Measurements from ENCODE around the gene GZF1.

Gene GZF1

GRCh38 chr20:23370274-23370673 is 8.3 kb downstream of the GZF1 start:
- H3K9ac ChIP-seq (ENCODE audit: low read depth, low read length) = no peak overlapping the region
- peaks cover 25% of the 10 kb centered on the region for H3K36me3 ChIP-seq (ENCODE audit: insufficient read depth, low read length)
- H3K9me3 ChIP-seq (ENCODE audit: control insufficient read depth, insufficient read depth, low read length) = no peaks in the 10 kb centered on the region
- H3K4me1 ChIP-seq (ENCODE audit: insufficient read depth, low read length) = no peaks in the 10 kb centered on the region

GRCh38 chr20:23370873-23371272 is 8.9 kb downstream of the GZF1 start:
- Histone ChIP-seq H3K9ac (ENCODE audit: low read depth, low read length) (no peak overlapping the region), H3K9me3 (ENCODE audit: control insufficient read depth, insufficient read depth, low read length) (no peaks in the 10 kb centered on the region), H3K36me3 (ENCODE audit: insufficient read depth, low read length) (peaks cover 25% of the 10 kb centered on the region), H3K4me1 (ENCODE audit: insufficient read depth, low read length) (no peaks in the 10 kb centered on the region)

- no peaks in the 10 kb centered on the region for H3K4me1 ChIP-seq (ENCODE audit: insufficient read depth, low read length)
- no peaks in the 10 kb centered on the region for H3K9me3 ChIP-seq (ENCODE audit: control insufficient read depth, insufficient read depth, low read length)
- H3K9ac ChIP-seq (ENCODE audit: low read depth, low read length) = no peak overlapping the region
- H3K36me3 ChIP-seq (ENCODE audit: insufficient read depth, low read length) = peaks cover 28% of the 10 kb centered on the region
Observed at GRCh38 chr20:23371496-23371895, 9.5 kb downstream of the GZF1 start.

- H3K4me1 ChIP-seq (ENCODE audit: insufficient read depth, low read length) = no peaks in the 10 kb centered on the region
- H3K9ac ChIP-seq (ENCODE audit: low read depth, low read length) = no peak overlapping the region
- peaks cover 35% of the 10 kb centered on the region for H3K36me3 ChIP-seq (ENCODE audit: insufficient read depth, low read length)
- H3K9me3 ChIP-seq (ENCODE audit: control insufficient read depth, insufficient read depth, low read length) = no peaks in the 10 kb centered on the region
Observed at GRCh38 chr20:23374441-23374840, 12.5 kb downstream of the GZF1 start.

- no peaks in the 10 kb centered on the region for H3K9me3 ChIP-seq (ENCODE audit: control insufficient read depth, insufficient read depth, low read length)
- H3K4me1 ChIP-seq (ENCODE audit: insufficient read depth, low read length) = no peaks in the 10 kb centered on the region
- no peak overlapping the region for H3K9ac ChIP-seq (ENCODE audit: low read depth, low read length)
- peaks cover 33% of the 10 kb centered on the region for H3K36me3 ChIP-seq (ENCODE audit: insufficient read depth, low read length)
Observed at GRCh38 chr20:23375827-23376226, 13.8 kb downstream of the GZF1 start.

- no peak overlapping the region for H3K9ac ChIP-seq (ENCODE audit: low read depth, low read length)
- H3K36me3 ChIP-seq (ENCODE audit: insufficient read depth, low read length) = peaks cover 18% of the 10 kb centered on the region
Observed at GRCh38 chr20:23379772-23380171, 17.8 kb downstream of the GZF1 start.

DNA sequence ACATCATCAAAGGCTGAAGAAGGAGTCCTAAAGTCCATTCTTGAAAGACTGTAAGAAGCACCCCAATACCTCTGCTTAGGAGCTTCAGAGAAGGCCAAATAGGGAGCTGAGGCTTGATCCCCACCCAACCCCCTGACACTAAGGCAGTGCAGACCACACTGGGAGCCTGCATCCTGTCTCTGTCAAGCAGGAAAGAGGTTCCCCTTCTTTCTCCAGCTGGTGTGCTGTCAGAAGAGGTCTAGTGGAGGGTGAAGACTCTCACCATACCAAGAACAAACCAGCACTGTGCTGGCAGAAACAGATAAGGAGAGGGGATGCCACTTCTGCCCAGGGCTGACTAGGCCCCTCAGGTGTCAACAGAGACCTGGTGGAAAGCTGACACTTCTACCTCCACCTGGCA is 19.9 kb downstream of the GZF1 start:
- H3K9ac ChIP-seq (ENCODE audit: low read depth, low read length) = no peak overlapping the region
- H3K36me3 ChIP-seq (ENCODE audit: insufficient read depth, low read length) = peaks cover 10% of the 10 kb centered on the region
- no peaks in the 10 kb centered on the region for H3K9me3 ChIP-seq (ENCODE audit: control insufficient read depth, insufficient read depth, low read length)
- H3K4me1 ChIP-seq (ENCODE audit: insufficient read depth, low read length) = no peaks in the 10 kb centered on the region

More at GRCh38 chr20:23379772-23380171, 17.8 kb downstream of the GZF1 start:
- Histone ChIP-seq H3K9me3 (ENCODE audit: control insufficient read depth, insufficient read depth, low read length) (no peaks in the 10 kb centered on the region), H3K4me1 (ENCODE audit: insufficient read depth, low read length) (no peaks in the 10 kb centered on the region)

DNA sequence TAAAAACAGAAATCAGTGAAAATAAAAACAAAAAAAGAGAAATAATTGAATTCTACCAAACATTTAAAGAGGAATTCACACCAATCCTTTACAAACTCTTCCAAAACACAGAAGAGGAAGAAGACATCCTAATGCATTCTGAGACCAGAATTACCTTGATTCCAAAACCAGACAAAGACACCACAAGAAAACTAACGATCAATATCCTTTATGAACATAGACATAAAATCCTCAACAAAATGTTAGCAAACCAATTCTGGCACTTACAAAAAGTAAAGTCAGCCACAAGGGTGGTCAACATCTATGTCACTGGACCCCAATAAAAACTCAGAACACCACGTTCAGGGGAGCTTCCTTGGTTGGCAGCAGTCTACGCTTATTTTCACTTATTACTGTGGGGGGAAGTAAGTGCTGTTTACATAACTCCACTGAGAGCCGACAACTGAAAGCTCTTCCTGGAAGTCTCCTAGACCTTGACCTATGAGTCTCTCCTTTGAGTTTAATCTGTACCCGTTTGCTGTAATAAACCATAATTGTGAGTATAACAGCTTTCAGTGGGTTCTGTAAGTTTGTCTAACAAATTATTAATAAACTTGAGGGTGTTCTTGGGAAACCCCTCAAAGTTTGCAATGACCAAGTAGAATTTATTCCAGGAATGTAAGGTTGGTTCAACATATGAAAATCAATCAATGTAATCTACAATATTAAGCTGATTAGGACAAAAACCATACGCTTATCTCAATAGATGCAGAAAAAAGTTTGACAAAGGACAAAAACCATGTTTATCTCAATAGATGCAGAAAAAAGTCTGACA is 24.5 kb downstream of the GZF1 start:
- H3K9me3 ChIP-seq (ENCODE audit: control insufficient read depth, insufficient read depth, low read length) = no peaks in the 10 kb centered on the region; the same call in 1 of the 2 replicates
- no peak overlapping the region for H3K9ac ChIP-seq (ENCODE audit: low read depth, low read length)
- H3K4me1 ChIP-seq (ENCODE audit: insufficient read depth, low read length) = peaks cover 10% of the 10 kb centered on the region; the same call in 1 of the 2 replicates
- peaks cover 6% of the 10 kb centered on the region; the same call in 1 of the 2 replicates for H3K36me3 ChIP-seq (ENCODE audit: insufficient read depth, low read length)

- no peak overlapping the region for H3K9ac ChIP-seq (ENCODE audit: low read depth, low read length)
- H3K36me3 ChIP-seq (ENCODE audit: insufficient read depth, low read length) = peaks cover 6% of the 10 kb centered on the region; the same call in 1 of the 2 replicates
- peaks cover 15% of the 10 kb centered on the region for H3K4me1 ChIP-seq (ENCODE audit: insufficient read depth, low read length)
- no peaks in the 10 kb centered on the region; the same call in 1 of the 2 replicates for H3K9me3 ChIP-seq (ENCODE audit: control insufficient read depth, insufficient read depth, low read length)
Observed at GRCh38 chr20:23387118-23387443, 25.1 kb downstream of the GZF1 start.

DNA sequence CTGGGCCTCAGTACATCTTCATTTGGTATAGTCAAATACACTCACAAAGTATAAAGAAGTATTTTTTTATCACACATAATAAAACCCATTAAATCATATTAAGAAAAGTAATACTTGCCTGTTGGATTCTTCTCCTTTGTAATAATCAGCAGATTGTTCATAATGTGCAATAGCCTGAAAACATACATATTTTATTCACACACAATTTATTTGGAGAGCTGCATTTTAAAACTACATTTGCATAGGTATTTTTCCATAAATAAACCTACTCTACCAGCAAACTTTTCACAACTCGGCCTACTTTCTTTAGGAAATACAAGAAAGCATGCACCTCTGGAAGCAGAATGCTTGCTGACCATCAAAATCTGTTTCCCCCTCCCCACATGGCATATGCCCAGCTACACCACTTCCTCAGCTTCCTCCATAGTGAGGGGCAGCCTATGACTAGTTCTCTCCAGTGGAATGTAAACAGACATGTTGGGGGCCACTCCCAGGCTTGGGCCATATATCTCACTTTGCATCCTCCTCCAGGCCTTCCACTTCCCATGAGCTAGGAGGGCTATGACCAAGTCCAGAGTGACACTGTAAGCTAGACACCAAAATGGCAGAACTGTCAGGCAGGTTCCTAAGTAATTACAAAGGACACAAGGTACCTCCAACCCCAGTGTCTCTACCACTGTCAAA is 28.3 kb downstream of the GZF1 start:
- peaks cover 18% of the 10 kb centered on the region for H3K4me1 ChIP-seq (ENCODE audit: insufficient read depth, low read length)
- H3K9ac ChIP-seq (ENCODE audit: low read depth, low read length) = no peak overlapping the region
- H3K9me3 ChIP-seq (ENCODE audit: control insufficient read depth, insufficient read depth, low read length) = no peaks in the 10 kb centered on the region; the same call in 1 of the 2 replicates
- H3K36me3 ChIP-seq (ENCODE audit: insufficient read depth, low read length) = peaks cover 9% of the 10 kb centered on the region

DNA sequence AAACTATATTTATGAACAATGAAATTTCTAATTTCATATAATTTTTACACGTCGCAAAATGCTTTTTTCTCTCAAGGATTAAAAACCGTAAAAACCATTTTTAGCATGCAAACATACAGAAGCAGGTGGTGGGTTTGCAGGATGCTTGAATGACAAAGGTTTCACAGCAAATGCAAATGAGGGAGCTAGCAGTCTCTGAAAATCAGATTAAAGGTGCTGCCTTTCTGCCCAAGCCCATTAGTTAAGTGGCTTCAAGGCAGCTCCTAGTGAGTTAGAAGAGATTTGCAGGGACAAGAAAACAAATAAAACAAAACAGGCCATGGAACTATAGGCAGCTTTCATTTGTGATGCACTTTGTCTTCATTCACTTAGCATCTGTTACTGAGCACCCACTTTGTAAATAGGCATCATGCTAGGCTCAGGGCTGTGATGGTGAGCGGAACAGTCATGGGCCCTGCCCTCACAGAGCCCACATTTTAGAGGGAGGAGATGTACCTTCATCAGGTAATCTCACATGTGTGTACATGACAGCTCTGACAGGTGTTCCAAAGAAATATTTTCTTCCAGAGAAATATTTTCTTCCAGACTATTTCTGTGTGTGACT is 29.8 kb downstream of the GZF1 start:
- H3K9me3 ChIP-seq (ENCODE audit: control insufficient read depth, insufficient read depth, low read length) = no peaks in the 10 kb centered on the region; the same call in 1 of the 2 replicates
- H3K36me3 ChIP-seq (ENCODE audit: insufficient read depth, low read length) = peaks cover 9% of the 10 kb centered on the region
- H3K9ac ChIP-seq (ENCODE audit: low read depth, low read length) = no peak overlapping the region
- H3K4me1 ChIP-seq (ENCODE audit: insufficient read depth, low read length) = peaks cover 18% of the 10 kb centered on the region

GRCh38 chr20:23393996-23394775 is 32.2 kb downstream of the GZF1 start:
- Histone ChIP-seq H3K36me3 (ENCODE audit: insufficient read depth, low read length) (peaks cover 3% of the 10 kb centered on the region; the same call in 1 of the 2 replicates), H3K4me1 (ENCODE audit: insufficient read depth, low read length) (peaks cover 18% of the 10 kb centered on the region), H3K9ac (ENCODE audit: low read depth, low read length) (no peak overlapping the region), H3K9me3 (ENCODE audit: control insufficient read depth, insufficient read depth, low read length) (no peaks in the 10 kb centered on the region)

GRCh38 chr20:23396950-23397627 is 35.1 kb downstream of the GZF1 start:
- H3K9ac ChIP-seq (ENCODE audit: low read depth, low read length) = no peak overlapping the region
- peaks cover 3% of the 10 kb centered on the region; the same call in 1 of the 2 replicates for H3K36me3 ChIP-seq (ENCODE audit: insufficient read depth, low read length)
- H3K4me1 ChIP-seq (ENCODE audit: insufficient read depth, low read length) = 0 out of 2 replicates have a peak, but pooled peaks cover 3% of the 10 kb centered on the region
- no peaks in the 10 kb centered on the region for H3K9me3 ChIP-seq (ENCODE audit: control insufficient read depth, insufficient read depth, low read length)

All from ES-I3 (cell line).